Endothelial cell of umbilical vein (primary cell): Measurements from ENCODE around the gene RAD23B.

Experiments used
- CTCF ChIP-seq, 2 donors: IDR thresholded peaks; 1 replicate in 1 of 2; 2 replicates in 1 of 2; pipeline ENCODE4 v1.5.1; 2011; ENCODE audit warnings: low read length in 2 of 2, mild to moderate bottlenecking in 2 of 2, moderate library complexity in 2 of 2, control low read depth in 1 of 2, inconsistent platforms in 1 of 2, low read depth in 1 of 2; ENCODE audit not compliant: insufficient read depth in 1 of 2; ENCODE audit errors: extremely low read depth in 1 of 2
- FOS ChIP-seq: IDR thresholded peaks from 2 replicates; pipeline ENCODE4 v1.6.1; 2011; ENCODE audit warnings: mild to moderate bottlenecking, low read length, moderate library complexity, borderline replicate concordance; ENCODE audit not compliant: insufficient read depth
- POLR2A ChIP-seq: IDR thresholded peaks from 2 replicates; pipeline ENCODE4 v1.6.1; 2012; ENCODE audit warnings: low read depth, mild to moderate bottlenecking, control low read depth, low read length

GRCh38 chr9:107275530-107275929 lies 7.5 kb upstream of the RAD23B start:
- no peak for TF ChIP-seq CTCF (IDR thresholded peaks at IDR 0.05; ENCODE audit: extremely low read depth in 1 of 2, insufficient read depth in 1 of 2, low read depth in 1 of 2, low read length in 2 of 2)
- no peak for TF ChIP-seq POLR2A
- no peak for TF ChIP-seq FOS
